ENCODE measurements around the gene SPATA20.
A peak's percentile ranks its signal among the peaks of the same experiment; 100 is the strongest.

Gene SPATA20

GRCh38 chr17:50520483-50520882, 26.5 kb upstream of the SPATA20 start:
- no peak overlapping the region for H3K27ac ChIP-seq (ENCODE audit: low read depth, low read length)
- no peaks in the 10 kb centered on the region for H3K4me1 ChIP-seq (ENCODE audit: control insufficient read depth, insufficient read depth, low read length)
- no peaks in the 10 kb centered on the region for H3K9me3 ChIP-seq (ENCODE audit: control insufficient read depth, insufficient read depth, low read length)
- H3K4me3 ChIP-seq (ENCODE audit: low read depth, low read length): no peak overlapping the region
- H3K9ac ChIP-seq (ENCODE audit: low read depth, low read length): no peak overlapping the region
- H3K36me3 ChIP-seq (ENCODE audit: control insufficient read depth, insufficient read depth, low read length): no peaks in the 10 kb centered on the region
- no peaks in the 10 kb centered on the region; the same call in 1 of the 2 replicates for H3K27me3 ChIP-seq (ENCODE audit: control insufficient read depth, insufficient read depth, low read length)

- H3K9ac ChIP-seq (ENCODE audit: low read depth, low read length): no peak overlapping the region
- H3K27me3 ChIP-seq (ENCODE audit: control insufficient read depth, insufficient read depth, low read length): no peaks in the 10 kb centered on the region; the same call in 1 of the 2 replicates
- no peak overlapping the region for H3K27ac ChIP-seq (ENCODE audit: low read depth, low read length)
- H3K4me3 ChIP-seq (ENCODE audit: low read depth, low read length): no peak overlapping the region
- no peaks in the 10 kb centered on the region for H3K4me1 ChIP-seq (ENCODE audit: control insufficient read depth, insufficient read depth, low read length)
- H3K36me3 ChIP-seq (ENCODE audit: control insufficient read depth, insufficient read depth, low read length): no peaks in the 10 kb centered on the region
- no peaks in the 10 kb centered on the region for H3K9me3 ChIP-seq (ENCODE audit: control insufficient read depth, insufficient read depth, low read length)
These were observed 25.5 kb upstream of the SPATA20 start for GRCh38 chr17:50521514-50521913.

DNA sequence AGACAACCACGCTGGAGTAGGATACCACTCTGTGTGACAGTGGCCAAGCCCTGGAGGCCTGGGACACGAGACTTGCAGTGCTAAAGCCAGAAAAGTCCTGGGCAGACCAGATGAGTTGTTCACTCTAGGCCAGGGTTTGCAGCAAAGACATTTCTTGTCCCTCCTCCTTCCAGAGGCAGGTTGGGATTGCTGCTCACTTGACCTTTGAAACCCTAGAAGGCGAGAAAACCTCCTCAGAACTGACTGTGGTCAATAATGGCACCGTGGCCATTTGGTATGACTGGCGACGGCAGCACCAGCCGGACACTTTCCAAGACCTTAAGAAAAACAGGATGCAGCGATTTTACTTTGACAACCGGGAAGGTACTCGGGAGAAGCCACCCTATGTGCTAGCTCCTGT, 24.2 kb upstream of the SPATA20 start:
- Histone ChIP-seq H3K4me3 (ENCODE audit: low read depth, low read length) (no peak overlapping the region), H3K9ac (ENCODE audit: low read depth, low read length) (no peak overlapping the region), H3K4me1 (ENCODE audit: control insufficient read depth, insufficient read depth, low read length) (no peaks in the 10 kb centered on the region), H3K9me3 (ENCODE audit: control insufficient read depth, insufficient read depth, low read length) (no peaks in the 10 kb centered on the region), H3K36me3 (ENCODE audit: control insufficient read depth, insufficient read depth, low read length) (no peaks in the 10 kb centered on the region), H3K27me3 (ENCODE audit: control insufficient read depth, insufficient read depth, low read length) (no peaks in the 10 kb centered on the region), H3K27ac (ENCODE audit: low read depth, low read length) (no peak overlapping the region)

- Histone ChIP-seq H3K4me1 (ENCODE audit: control insufficient read depth, insufficient read depth, low read length) (no peaks in the 10 kb centered on the region), H3K27ac (ENCODE audit: low read depth, low read length) (no peak overlapping the region), H3K9ac (ENCODE audit: low read depth, low read length) (no peak overlapping the region), H3K9me3 (ENCODE audit: control insufficient read depth, insufficient read depth, low read length) (no peaks in the 10 kb centered on the region), H3K27me3 (ENCODE audit: control insufficient read depth, insufficient read depth, low read length) (no peaks in the 10 kb centered on the region), H3K4me3 (ENCODE audit: low read depth, low read length) (no peak overlapping the region), H3K36me3 (ENCODE audit: control insufficient read depth, insufficient read depth, low read length) (no peaks in the 10 kb centered on the region)
These were observed 23.8 kb upstream of the SPATA20 start for GRCh38 chr17:50523208-50523607.

DNA sequence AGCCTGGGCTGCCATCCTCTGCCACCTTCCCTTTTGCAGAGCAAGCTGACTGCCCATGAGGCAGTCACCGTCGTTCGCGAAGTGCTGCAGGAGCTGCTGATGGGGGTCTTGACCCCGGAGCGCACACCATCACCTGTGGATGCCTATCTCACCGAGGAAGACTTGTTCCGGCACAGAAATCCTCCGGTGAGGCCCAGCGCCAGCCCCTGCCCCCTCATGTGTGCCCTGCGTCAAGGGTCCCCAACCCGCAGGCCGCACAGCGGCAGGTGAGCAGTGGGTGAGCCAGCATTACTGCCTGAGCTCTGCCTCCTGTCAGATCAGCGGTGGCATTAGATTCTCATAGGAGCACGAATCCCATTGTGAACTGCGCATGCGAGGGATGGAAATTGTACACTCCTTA, 22.1 kb upstream of the SPATA20 start:
- no peaks in the 10 kb centered on the region for H3K36me3 ChIP-seq (ENCODE audit: control insufficient read depth, insufficient read depth, low read length)
- no peaks in the 10 kb centered on the region; the same call in 1 of the 2 replicates for H3K27me3 ChIP-seq (ENCODE audit: control insufficient read depth, insufficient read depth, low read length)
- H3K9ac ChIP-seq (ENCODE audit: low read depth, low read length): no peak overlapping the region
- no peaks in the 10 kb centered on the region for H3K9me3 ChIP-seq (ENCODE audit: control insufficient read depth, insufficient read depth, low read length)
- H3K27ac ChIP-seq (ENCODE audit: low read depth, low read length): no peak overlapping the region
- H3K4me3 ChIP-seq (ENCODE audit: low read depth, low read length): no peak overlapping the region
- H3K4me1 ChIP-seq (ENCODE audit: control insufficient read depth, insufficient read depth, low read length): no peaks in the 10 kb centered on the region

DNA sequence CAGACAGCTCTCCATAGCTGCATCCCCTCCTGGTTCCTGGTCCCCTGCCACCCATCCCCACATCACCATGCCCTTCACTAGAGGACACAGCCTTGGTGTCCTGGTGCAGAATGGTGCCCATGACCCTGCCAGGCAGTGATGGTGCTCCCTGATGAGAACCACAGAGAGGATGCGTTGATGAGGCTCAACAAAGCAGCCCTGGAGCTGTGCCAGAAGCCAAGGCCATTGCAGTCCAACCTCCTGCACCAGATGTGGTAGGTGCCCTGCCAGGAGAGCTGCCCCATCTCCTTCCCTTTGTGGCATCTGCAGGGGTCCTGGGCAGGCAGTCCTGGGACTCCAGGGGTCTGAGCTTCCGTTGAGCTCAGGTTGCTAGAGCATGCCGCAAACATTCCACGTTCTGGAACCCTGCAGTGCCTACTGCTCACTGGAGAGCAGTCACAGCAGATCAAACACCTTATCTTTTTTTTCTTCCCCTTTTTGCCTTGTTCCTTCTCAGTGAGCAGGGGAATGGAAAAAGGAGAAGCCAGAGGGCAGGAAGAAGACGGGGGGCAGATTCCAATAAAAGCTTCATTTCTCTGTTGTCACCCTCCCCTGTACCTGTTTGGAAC, 19.7 kb upstream of the SPATA20 start:
- Histone ChIP-seq H3K4me1 (ENCODE audit: control insufficient read depth, insufficient read depth, low read length) (peaks cover 6% of the 10 kb centered on the region), H3K27ac (ENCODE audit: low read depth, low read length) (no peak overlapping the region), H3K9me3 (ENCODE audit: control insufficient read depth, insufficient read depth, low read length) (no peaks in the 10 kb centered on the region), H3K27me3 (ENCODE audit: control insufficient read depth, insufficient read depth, low read length) (peaks cover 12% of the 10 kb centered on the region), H3K9ac (ENCODE audit: low read depth, low read length) (no peak overlapping the region), H3K4me3 (ENCODE audit: low read depth, low read length) (no peak overlapping the region), H3K36me3 (ENCODE audit: control insufficient read depth, insufficient read depth, low read length) (no peaks in the 10 kb centered on the region)

GRCh38 chr17:50527949-50528474, 19.0 kb upstream of the SPATA20 start:
- Histone ChIP-seq H3K9ac (ENCODE audit: low read depth, low read length) (no peak overlapping the region), H3K4me3 (ENCODE audit: low read depth, low read length) (no peak overlapping the region), H3K9me3 (ENCODE audit: control insufficient read depth, insufficient read depth, low read length) (no peaks in the 10 kb centered on the region), H3K27ac (ENCODE audit: low read depth, low read length) (no peak overlapping the region), H3K36me3 (ENCODE audit: control insufficient read depth, insufficient read depth, low read length) (no peaks in the 10 kb centered on the region), H3K4me1 (ENCODE audit: control insufficient read depth, insufficient read depth, low read length) (peaks cover 7% of the 10 kb centered on the region), H3K27me3 (ENCODE audit: control insufficient read depth, insufficient read depth, low read length) (peaks cover 20% of the 10 kb centered on the region)

GRCh38 chr17:50529849-50530248, 17.1 kb upstream of the SPATA20 start:
- Histone ChIP-seq H3K4me3 (ENCODE audit: low read depth, low read length) (no peak overlapping the region), H3K4me1 (ENCODE audit: control insufficient read depth, insufficient read depth, low read length) (peaks cover 16% of the 10 kb centered on the region), H3K36me3 (ENCODE audit: control insufficient read depth, insufficient read depth, low read length) (no peaks in the 10 kb centered on the region), H3K27me3 (ENCODE audit: control insufficient read depth, insufficient read depth, low read length) (peaks cover 36% of the 10 kb centered on the region), H3K27ac (ENCODE audit: low read depth, low read length) (no peak overlapping the region), H3K9ac (ENCODE audit: low read depth, low read length) (no peak overlapping the region), H3K9me3 (ENCODE audit: control insufficient read depth, insufficient read depth, low read length) (no peaks in the 10 kb centered on the region)

- no peaks in the 10 kb centered on the region for H3K36me3 ChIP-seq (ENCODE audit: control insufficient read depth, insufficient read depth, low read length)
- no peaks in the 10 kb centered on the region for H3K9me3 ChIP-seq (ENCODE audit: control insufficient read depth, insufficient read depth, low read length)
- no peak overlapping the region for H3K4me3 ChIP-seq (ENCODE audit: low read depth, low read length)
- no peak overlapping the region for H3K27ac ChIP-seq (ENCODE audit: low read depth, low read length)
- H3K4me1 ChIP-seq (ENCODE audit: control insufficient read depth, insufficient read depth, low read length): peaks cover 16% of the 10 kb centered on the region
- H3K27me3 ChIP-seq (ENCODE audit: control insufficient read depth, insufficient read depth, low read length): peaks cover 36% of the 10 kb centered on the region
- H3K9ac ChIP-seq (ENCODE audit: low read depth, low read length): no peak overlapping the region
These were observed 15.4 kb upstream of the SPATA20 start for GRCh38 chr17:50531428-50532025.

GRCh38 chr17:50532452-50533024, 14.4 kb upstream of the SPATA20 start, which contains the start of gene EPN3:
Gene EPN3 (plus strand): TSS chr17:50532735. CDS start chr17:50536557, 3,822 bp downstream.
- Histone ChIP-seq H3K27me3 (ENCODE audit: control insufficient read depth, insufficient read depth, low read length) (peaks cover 36% of the 10 kb centered on the region), H3K9me3 (ENCODE audit: control insufficient read depth, insufficient read depth, low read length) (no peaks in the 10 kb centered on the region), H3K4me1 (ENCODE audit: control insufficient read depth, insufficient read depth, low read length) (peaks cover 16% of the 10 kb centered on the region), H3K9ac (ENCODE audit: low read depth, low read length) (no peak within 1 kb of the TSS), H3K27ac (ENCODE audit: low read depth, low read length) (no peak within 1 kb of the TSS), H3K4me3 (ENCODE audit: low read depth, low read length) (peak within 1 kb of the TSS; percentile 66), H3K36me3 (ENCODE audit: control insufficient read depth, insufficient read depth, low read length) (no peaks in the 10 kb centered on the region; the same call in 1 of the 2 replicates)

GRCh38 chr17:50533185-50533584, 13.8 kb upstream of the SPATA20 start:
- no peaks in the 10 kb centered on the region; the same call in 1 of the 2 replicates for H3K36me3 ChIP-seq (ENCODE audit: control insufficient read depth, insufficient read depth, low read length)
- H3K27ac ChIP-seq (ENCODE audit: low read depth, low read length): no peak overlapping the region
- H3K9ac ChIP-seq (ENCODE audit: low read depth, low read length): no peak overlapping the region
- peaks cover 36% of the 10 kb centered on the region for H3K27me3 ChIP-seq (ENCODE audit: control insufficient read depth, insufficient read depth, low read length)
- no peaks in the 10 kb centered on the region for H3K9me3 ChIP-seq (ENCODE audit: control insufficient read depth, insufficient read depth, low read length)
- H3K4me1 ChIP-seq (ENCODE audit: control insufficient read depth, insufficient read depth, low read length): peaks cover 16% of the 10 kb centered on the region
- H3K4me3 ChIP-seq (ENCODE audit: low read depth, low read length): peak overlapping the region; percentile 66
